CD1c-positive myeloid dendritic cell (primary cell): ENCODE measurements around the gene GRIK3.

ENCODE experiments used
- DNase-seq: peaks from one replicate; pipeline ENCODE4 v3.0.0-alpha.2; 2016; ENCODE audit errors: extremely low spot score

Gene GRIK3

GRCh38 chr1:36790191-36790590, 244.1 kb downstream of the GRIK3 start:
- DNase-seq = no peak

GRCh38 chr1:36789535-36789934, 244.8 kb downstream of the GRIK3 start:
- no peak for DNase-seq

- no peak for DNase-seq
Observed at GRCh38 chr1:36787312-36787913, 246.9 kb downstream of the GRIK3 start.

DNA sequence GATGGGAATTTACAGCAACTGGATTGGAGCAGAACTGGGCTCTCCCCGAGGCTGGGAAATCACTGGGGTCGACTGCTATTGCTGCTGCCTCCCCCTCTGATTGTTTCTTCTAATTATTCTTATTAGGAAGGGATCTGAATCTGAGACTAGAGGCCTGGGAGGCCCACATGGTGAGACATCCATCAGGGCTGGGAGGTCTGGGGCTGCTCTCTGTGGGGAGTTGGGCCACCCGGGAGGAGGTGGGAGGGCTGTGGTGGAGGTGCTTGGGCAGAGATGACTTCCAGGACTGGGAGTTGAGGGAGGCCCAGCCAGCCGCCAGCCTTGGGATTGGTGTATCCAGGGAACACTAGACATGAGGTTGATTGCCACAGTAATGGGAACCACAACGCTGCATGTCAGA, 247.9 kb downstream of the GRIK3 start:
- DNase-seq = no peak

DNA sequence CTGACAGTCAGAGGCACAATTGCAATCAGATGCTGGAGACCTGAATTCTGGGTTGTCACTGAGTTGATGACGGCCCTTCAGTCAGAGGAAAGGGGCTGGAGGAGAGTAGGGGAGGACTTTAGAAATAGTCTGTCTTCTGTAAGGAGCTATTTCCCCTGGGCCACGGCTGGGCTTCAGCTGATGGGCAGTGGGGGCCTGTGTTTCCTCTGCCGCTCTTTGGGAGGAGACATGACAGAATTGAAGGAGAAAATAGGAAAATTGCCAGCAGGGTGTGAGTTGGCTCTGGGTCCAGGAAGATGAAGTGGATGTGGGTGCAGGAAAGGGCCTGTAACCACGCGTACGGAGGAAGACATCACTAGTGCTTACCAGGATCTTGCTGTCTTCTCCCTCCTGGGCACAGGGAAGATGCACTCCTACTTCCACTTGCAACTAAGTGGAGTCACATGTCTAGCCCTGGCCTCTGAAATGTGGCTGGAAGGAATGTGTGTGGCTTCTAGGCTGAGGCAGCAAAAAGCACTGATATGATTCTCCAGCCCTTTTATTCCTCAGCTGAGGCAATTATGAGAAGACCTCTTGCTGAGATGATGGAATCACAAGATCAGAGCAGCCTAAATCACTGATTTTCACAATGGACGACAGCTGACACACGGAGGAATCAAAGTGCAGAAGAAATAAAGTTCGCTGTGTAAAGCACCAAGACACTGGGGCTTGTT, 250.0 kb downstream of the GRIK3 start:
- DNase-seq = no peak

GRCh38 chr1:36783475-36783874, 250.8 kb downstream of the GRIK3 start:
- DNase-seq = no peak

- DNase-seq = no peak
Observed at GRCh38 chr1:36782785-36783184, 251.5 kb downstream of the GRIK3 start.

DNA sequence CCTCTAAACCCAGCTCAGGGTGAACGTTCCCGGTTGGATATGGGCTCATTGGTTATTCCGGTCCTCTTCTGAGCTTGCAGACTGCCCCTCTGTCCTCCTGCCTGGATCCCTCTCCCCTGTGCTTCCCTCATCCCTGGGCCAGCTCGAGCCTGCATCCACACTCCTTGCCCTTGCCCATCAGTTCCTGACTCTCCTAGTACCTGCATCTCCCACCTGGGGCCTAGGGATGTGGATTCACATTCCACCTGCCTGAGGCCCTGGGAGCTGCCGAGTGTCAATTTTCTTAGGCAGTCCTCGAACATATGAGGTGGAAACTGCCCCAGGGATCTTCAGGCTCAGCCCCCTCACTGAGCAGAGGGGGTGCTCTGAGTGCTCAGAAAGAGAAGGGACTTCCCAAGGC, 252.2 kb downstream of the GRIK3 start:
- no peak for DNase-seq

DNA sequence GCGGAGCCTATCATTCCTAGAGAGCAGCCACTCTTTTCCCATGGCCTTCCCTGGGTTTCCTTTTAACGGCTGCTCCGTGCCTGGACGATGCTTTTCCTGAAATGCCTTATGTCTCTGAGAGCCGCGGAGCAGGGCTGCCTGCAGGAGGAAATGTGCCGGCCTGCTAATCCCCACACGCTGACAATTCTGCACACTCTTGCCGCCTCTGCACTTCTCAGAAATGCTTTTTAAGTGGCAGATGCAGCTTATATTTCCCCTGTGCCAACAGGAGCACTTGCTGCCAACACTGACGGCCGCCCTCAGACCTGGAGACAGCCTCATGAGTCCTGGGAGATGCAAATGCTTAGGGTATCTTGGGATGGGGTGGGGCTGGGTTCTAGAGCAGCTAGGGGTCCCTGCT, 253.2 kb downstream of the GRIK3 start:
- DNase-seq = no peak

DNA sequence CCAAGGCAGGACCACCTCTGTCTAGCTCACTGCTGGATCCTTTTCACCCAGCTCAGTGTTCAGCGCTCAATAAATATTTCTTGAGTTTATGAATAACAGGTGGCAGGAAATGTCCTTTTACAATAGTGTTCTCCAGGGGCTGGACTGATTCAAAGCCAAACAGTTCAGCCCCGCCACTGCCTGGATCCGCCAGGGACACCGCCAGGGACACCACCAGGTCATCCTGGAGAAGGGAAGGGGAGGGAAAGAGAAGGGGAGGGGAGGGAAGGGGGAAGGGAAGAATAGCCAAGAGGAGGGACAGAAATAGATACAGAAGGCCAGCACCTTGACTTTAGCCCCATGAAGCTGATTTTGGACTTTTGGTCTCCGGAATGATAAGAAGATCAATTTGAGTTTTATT, 255.6 kb downstream of the GRIK3 start:
- DNase-seq = no peak

DNA sequence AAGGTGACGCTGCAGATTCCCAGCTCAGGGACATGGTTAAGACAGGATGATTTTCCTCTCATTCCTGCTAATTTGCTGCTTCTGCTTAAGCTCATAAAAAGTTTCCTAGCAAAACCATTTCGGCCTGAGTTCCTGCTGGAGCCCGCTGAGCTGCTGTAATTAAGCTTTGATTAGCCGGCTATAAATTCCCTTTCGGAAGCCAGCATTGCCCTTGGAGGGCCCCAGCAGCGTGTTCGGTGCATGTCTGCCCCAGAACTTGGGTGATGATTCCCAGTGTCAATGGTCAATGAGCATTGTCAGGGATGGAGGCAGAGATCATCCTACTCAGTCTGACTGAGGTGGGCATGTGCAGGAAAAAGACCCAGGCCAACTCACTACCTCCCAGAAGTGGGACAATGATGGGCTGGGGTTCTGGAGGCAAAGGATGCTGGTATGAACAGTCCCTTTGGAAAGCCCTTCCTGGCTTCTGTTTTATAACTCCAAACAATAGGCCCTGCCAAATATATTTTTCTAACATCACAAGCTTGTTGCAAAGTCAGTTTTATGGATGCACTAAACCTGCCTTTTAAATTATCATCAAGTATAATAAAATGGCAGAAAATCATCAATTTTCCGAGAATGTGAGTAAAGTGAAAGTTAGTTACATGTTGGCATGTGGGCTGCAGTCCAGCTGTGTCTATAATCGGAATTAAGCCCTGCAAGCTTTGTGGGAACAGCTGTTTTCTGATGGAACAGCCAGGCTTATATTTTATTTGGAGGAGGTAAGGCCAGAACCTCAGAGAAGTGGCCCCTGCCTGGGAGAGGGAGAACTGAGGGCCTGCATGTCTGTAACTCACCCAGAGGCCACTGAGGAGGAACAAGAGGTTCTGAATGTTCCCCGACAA, 257.1 kb downstream of the GRIK3 start:
- DNase-seq = no peak

DNA sequence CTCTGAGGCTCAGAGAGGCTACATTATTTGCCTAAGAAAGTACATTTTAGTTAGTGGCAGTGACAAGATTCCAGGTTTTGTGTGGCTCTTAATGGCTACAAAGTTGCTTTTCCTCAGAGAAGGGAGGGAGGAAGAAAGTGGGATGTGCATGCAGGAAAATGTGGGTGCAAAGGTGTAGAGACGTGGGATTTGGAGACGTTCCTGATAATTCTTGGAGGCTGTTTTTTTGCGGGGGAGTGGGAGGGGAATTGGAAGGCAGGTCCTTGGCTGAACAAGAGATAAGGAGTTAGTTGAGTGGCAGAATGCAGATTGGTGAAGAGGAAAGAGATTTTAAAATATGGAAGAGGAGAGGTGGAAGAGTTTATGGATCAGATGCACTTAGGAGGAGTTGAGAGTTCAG, 258.1 kb downstream of the GRIK3 start:
- no peak for DNase-seq

DNA sequence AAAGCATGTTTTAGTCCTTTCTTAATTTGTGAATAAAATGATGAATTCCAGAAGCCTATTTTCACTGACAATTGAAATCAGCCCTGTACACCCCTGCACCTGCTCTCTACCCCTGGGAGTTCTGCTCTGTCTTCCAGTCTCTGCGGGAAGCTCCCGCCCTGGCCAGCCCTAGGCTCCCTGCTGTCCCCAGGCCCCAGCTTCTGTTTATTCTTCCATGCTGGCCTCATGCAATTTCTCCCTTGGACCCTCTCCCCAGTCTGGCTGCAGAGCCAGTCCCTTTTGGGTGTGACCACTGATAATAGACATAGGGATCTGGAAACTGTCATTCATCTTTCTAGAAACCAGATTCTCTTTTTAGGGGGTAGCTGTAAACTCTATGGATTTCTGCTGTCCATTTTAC, 258.6 kb downstream of the GRIK3 start:
- no peak for DNase-seq

GRCh38 chr1:36773827-36774541, 260.3 kb downstream of the GRIK3 start:
- no peak for DNase-seq

- no peak for DNase-seq
Observed at GRCh38 chr1:36772647-36773495, 261.4 kb downstream of the GRIK3 start.

DNA sequence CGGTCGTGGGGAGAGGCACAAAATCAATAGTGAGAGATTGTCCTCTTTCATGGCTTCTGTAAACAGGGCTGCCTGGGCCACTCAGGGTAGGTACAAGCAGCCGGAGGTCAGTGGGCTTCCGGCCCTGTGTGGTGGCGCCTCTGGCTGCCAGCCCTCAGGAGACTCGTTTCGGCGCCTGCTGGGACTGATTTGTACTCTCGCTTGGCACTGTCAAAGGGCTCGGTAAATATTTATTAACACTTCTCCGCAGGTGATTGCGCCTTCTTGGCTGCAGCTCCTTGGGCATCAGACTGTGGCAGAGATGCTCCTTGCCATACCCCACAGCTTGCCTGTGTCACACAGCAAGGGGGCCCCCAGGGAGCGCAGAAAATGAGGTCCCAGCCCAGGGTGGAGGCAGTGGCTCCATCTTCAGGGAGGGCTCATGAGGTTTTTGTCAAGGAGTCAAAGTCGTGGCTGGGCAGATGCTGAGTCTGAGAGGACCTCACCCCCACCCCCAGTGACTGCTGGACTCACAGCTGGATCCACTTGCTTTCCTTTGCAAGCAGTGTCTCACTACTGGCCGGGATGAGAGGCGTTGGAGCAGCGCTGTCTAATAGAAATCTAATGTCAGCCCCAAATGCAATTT, 262.5 kb downstream of the GRIK3 start:
- DNase-seq = no peak

- DNase-seq = no peak
Observed at GRCh38 chr1:36771240-36771639, 263.1 kb downstream of the GRIK3 start.

- DNase-seq = no peak
Observed at GRCh38 chr1:36769886-36770830, 264.2 kb downstream of the GRIK3 start.

DNA sequence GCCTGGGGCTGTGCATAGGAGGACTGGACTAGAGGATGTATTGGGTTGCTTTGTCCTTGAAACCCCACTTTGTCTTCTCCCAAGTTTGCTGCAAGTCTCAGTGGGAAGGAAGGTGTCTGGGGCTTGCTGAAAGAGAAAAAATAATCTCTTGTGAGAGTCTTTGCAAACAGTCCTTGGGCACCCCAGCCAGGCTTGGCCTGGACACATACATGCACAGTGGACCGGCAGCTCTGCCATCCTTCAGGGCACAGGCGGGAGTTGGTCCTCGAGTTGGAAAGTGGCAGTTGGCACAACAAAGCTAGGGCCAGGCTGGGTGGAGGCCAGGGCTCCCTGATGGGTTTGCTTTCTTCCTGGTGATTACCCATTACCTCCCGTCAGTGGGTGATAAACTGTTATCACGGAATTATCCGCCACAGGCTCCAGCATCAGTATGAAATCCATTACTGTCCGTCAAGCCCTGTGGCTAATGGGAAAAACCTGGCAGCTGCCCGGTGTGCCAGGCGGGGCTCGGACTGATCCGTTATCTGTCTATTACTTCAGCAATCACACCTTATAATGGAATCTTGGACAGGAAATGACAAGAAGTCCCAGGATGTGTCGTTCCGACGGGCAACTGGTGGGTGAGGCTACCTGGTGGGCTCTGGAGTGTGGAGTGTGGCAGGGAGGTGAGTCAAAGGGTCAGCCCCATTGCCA, 265.7 kb downstream of the GRIK3 start:
- DNase-seq = no peak
